Subcutaneous abdominal adipose tissue (tissue), 5 donors: ENCODE data around the gene CCDC106.

Experiments
- H3K27ac ChIP-seq: one replicate; pipeline ENCODE4 v1.7.0; 2013; ENCODE audit warnings: low read depth, mild to moderate bottlenecking, inconsistent platforms, low read length, moderate library complexity
- H3K27me3 ChIP-seq, 5 donors: one replicate each; pipeline ENCODE4 v1.7.0; 2013; ENCODE audit warnings: low read length in 5 of 5, inconsistent platforms in 1 of 5; ENCODE audit not compliant: control insufficient read depth in 5 of 5, insufficient read depth in 4 of 5
- H3K36me3 ChIP-seq, 5 donors: one replicate each; pipeline ENCODE4 v1.7.0; 2013; ENCODE audit warnings: low read length in 5 of 5; ENCODE audit not compliant: control insufficient read depth in 5 of 5, insufficient read depth in 5 of 5
- H3K4me1 ChIP-seq, 5 donors: one replicate each; pipeline ENCODE4 v1.7.0; 2013; ENCODE audit warnings: low read length in 5 of 5, mild to moderate bottlenecking in 3 of 5, moderate library complexity in 1 of 5; ENCODE audit not compliant: control insufficient read depth in 5 of 5, insufficient read depth in 5 of 5
- H3K4me3 ChIP-seq, 5 donors: one replicate each; pipeline ENCODE4 v1.7.0; 2013; ENCODE audit warnings: low read length in 5 of 5, low read depth in 1 of 5
- H3K9ac ChIP-seq, 5 donors: one replicate each; pipeline ENCODE4 v1.7.0; 2013; ENCODE audit warnings: low read length in 5 of 5, mild to moderate bottlenecking in 4 of 5, moderate library complexity in 3 of 5
- H3K9me3 ChIP-seq, 5 donors: one replicate each; pipeline ENCODE4 v1.7.0; 2013; ENCODE audit warnings: low read length in 5 of 5; ENCODE audit not compliant: control insufficient read depth in 5 of 5
- donor health status: healthy.
- donor health status: healthy.
- donor health status: healthy.
- donor health status: healthy.
- donor health status: healthy.

Gene CCDC106

GRCh38 chr19:55680339-55681130 lies 32.5 kb downstream of the CCDC106 start:
- Histone ChIP-seq H3K36me3 (peaks cover 2 to 68% (median 59%) of the 10 kb centered on the region in 5 donors), H3K9ac (peak overlapping the region in 2 of 5 donors; percentile 4 to 21), H3K27ac (no peak overlapping the region), H3K27me3 (no peaks in the 10 kb centered on the region), H3K9me3 (no peaks in the 10 kb centered on the region), H3K4me1 (peaks cover 14 to 58% (median 55%) of the 10 kb centered on the region in 5 donors), H3K4me3 (peak overlapping the region in 1 of 5 donors; percentile 10)

- Histone ChIP-seq H3K4me3 (no peak overlapping the region), H3K4me1 (peaks cover 11 to 49% (median 46%) of the 10 kb centered on the region in 5 donors), H3K36me3 (peaks cover 2 to 77% (median 67%) of the 10 kb centered on the region in 5 donors)
Measured at GRCh38 chr19:55681131-55682092, 33.4 kb downstream of the CCDC106 start.

GRCh38 chr19:55683449-55684261 lies 35.6 kb downstream of the CCDC106 start:
- H3K27ac ChIP-seq: no peak overlapping the region
- no peak overlapping the region for H3K4me3 ChIP-seq
- H3K9ac ChIP-seq: no peak overlapping the region
- H3K9me3 ChIP-seq: no peaks in the 10 kb centered on the region
- no peaks in the 10 kb centered on the region for H3K27me3 ChIP-seq
- peaks cover 2 to 27% (median 24%) of the 10 kb centered on the region in 5 donors for H3K4me1 ChIP-seq
- peaks cover 2 to 91% (median 75%) of the 10 kb centered on the region in 5 donors for H3K36me3 ChIP-seq

More at GRCh38 chr19:55681131-55682092, 33.4 kb downstream of the CCDC106 start:
- Histone ChIP-seq H3K27me3 (no peaks in the 10 kb centered on the region), H3K9ac (peak overlapping the region in 1 of 5 donors; percentile 4), H3K27ac (no peak overlapping the region), H3K9me3 (no peaks in the 10 kb centered on the region)

DNA sequence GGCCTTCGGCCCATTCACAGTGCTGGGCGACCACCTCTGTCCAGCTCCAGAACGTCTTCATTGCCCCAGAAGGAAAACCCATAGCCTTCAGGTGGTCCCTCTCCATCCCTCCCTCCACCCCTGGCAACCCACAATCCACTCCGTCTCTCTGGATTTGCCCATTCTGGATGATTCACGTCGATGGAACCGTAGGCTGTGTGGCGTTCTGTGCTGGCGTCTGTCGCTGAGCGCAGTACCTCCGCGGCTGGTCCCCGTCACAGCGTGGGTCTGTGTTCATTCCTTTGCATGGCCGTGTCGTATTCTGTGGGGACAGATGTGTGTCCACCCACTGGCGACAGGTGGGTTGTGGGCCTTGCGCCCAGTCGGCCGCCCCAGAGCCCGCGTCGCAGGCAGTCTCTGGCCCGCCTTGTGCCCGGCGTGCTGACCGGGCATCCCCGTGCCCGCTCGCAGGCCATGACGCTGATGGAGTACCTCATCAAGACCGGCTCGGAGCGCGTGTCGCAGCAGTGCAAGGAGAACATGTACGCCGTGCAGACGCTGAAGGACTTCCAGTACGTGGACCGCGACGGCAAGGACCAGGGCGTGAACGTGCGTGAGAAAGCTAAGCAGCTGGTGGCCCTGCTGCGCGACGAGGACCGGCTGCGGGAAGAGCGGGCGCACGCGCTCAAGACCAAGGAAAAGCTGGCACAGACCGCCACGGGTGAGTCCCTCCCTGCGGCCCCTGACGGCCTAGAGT lies 37.1 kb downstream of the CCDC106 start:
- Histone ChIP-seq H3K27me3 (no peaks in the 10 kb centered on the region), H3K9me3 (no peaks in the 10 kb centered on the region), H3K9ac (no peak overlapping the region), H3K27ac (no peak overlapping the region), H3K36me3 (peaks cover 2 to 91% (median 75%) of the 10 kb centered on the region in 5 donors), H3K4me1 (peaks cover 2 to 12% (median 9%) of the 10 kb centered on the region in 5 donors), H3K4me3 (no peak overlapping the region)

DNA sequence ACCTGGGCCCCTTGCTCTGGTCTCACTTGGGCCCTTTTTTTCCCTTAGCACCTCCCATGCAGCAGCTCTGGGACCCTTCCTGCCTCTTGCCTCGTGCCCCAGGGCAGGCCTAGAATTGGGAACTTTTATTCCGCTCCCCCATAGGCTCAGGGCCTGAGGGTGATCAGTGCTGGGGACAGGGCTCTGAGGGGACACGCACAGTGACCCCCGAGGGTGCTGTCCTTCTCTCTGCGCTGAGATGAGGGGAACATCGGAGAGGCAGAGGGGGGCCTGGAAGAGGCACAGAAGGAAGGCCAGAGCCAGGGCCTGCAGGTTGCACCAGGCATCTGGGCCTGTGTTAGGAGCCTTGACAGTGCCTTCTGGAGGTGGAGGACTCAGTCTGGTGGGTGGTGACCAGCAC lies 37.8 kb downstream of the CCDC106 start:
- Histone ChIP-seq H3K4me1 (peaks cover 0 to 6% (median 3%) of the 10 kb centered on the region in 5 donors), H3K36me3 (peaks cover 2 to 91% (median 75%) of the 10 kb centered on the region in 5 donors), H3K27ac (no peak overlapping the region), H3K27me3 (no peaks in the 10 kb centered on the region), H3K9ac (no peak overlapping the region), H3K9me3 (no peaks in the 10 kb centered on the region), H3K4me3 (no peak overlapping the region)

DNA sequence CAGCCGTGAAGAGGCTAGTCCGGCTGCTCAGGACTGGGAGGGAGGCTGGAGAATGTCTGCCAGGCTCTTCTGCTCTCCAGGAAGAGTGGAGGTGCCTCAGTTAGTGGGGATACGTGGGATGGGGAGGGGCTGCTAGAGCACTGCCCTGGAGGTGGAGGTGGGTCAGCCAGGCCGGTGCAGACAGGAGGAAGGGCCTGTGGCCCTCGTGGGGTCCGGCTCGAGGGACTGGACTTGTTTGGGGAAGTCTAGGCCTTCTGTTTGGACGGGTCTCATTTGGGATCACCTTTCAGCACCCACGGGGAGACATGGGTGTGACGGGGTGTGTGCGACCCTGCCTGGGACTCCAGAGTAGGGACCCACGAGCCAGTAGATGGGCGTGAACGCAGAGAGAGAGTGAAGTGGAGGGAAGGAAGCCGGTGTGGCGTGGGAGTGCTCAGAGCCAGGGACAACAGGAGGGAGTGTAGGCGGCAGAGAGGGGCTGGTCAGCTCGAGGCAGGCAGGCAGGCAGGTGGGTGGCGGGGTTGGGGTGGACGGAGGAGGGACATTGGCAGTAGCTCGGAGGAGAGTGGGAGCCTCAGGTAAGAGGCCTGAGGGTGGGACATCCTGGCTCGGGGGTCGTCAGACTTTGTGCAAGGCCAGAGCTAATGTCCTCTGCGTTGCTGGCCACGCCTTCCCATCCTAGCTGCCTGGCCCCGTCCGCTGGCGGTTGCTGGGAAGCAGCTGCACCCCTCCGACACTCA lies 38.5 kb downstream of the CCDC106 start:
- H3K4me1 ChIP-seq: no peaks in the 10 kb centered on the region

DNA sequence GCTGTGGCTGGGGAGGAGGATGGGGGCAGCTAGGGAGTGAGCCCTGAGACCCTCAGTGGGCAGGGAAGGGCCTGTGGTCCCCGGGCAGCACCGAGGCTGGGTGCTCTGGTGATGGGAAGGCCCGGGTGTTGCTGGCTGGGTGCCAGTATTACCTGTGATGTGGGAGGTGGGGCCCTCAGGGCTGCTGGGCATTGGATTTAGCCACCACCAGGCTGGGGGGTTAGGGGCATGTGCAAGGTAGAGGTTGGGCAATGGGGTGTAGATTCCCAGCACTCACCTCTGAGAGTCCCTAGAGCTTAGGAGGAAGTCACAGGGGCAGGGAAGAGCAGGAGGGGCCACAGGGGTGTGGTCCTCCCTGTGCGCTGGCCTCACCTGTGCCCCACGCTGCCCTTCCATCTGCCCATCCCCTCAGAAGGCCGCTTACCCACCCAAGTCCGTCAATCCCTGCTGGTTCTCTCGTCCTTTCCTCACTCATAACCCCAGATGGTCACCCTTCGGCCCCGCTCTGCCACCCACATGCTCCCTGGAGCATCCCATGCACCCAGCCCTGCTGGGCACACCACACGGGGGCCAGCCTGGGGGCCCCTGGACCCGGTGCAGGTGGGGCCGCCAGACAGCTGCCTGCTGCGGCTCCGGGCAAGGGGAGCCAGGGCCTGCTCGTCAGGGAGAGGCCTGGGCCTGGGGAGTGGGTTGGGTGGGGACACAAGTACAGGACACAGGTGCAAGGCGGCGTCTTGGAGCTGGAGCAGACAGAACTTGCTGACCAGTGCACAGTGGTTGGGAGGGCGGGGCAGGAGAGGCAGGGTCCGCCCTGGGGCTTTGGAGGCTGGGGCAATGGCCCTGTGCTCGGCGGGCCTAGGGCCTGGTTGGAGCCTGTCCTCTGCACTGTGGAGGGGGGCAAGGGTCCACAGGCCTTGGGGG lies 39.5 kb downstream of the CCDC106 start:
- no peaks in the 10 kb centered on the region for H3K9me3 ChIP-seq
- no peak overlapping the region for H3K4me3 ChIP-seq
- no peaks in the 10 kb centered on the region for H3K4me1 ChIP-seq
- no peak overlapping the region for H3K27ac ChIP-seq
- H3K27me3 ChIP-seq: no peaks in the 10 kb centered on the region
- H3K36me3 ChIP-seq: peaks cover 0 to 92% (median 77%) of the 10 kb centered on the region in 5 donors
- H3K9ac ChIP-seq: no peak overlapping the region

More for the DNA sequence above, 38.5 kb downstream of the CCDC106 start:
- Histone ChIP-seq H3K36me3 (peaks cover under 1 to 91% (median 73%) of the 10 kb centered on the region in 5 donors), H3K9ac (no peak overlapping the region), H3K9me3 (no peaks in the 10 kb centered on the region), H3K4me3 (no peak overlapping the region), H3K27me3 (no peaks in the 10 kb centered on the region), H3K27ac (no peak overlapping the region)
